ENCODE measurements around the gene CASP9.
"Not testable (repeated sequence)": the region's sequence is repeated elsewhere in the genome, so short reads cannot be mapped to it uniquely, and the experiment has no call there.

The CASP9 gene

DNA sequence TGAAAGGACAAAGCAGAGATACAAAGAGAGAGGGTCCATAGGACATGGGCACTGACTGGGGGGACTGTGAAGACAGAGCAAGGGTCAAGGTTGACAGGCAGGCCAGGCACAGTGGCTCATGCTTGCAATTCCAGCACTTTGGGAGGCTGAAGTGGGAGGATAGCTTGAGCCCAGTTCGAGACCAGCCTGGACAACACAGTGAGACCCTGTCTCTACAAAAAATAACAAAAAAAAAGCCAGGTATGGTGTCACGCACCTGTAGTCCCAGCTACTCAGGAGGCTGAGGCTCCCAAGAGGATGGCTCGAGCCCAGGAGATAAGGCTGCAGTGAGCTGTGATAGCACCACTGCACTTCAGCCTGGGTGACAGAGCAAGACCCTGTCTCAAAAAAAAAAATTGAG lies 4.4 kb downstream of the CASP9 start:
- no peak for TF ChIP-seq CTCF (IDR thresholded peaks at IDR 0.05; ENCODE audit: low read depth, low read length)
- H3K4me3 ChIP-seq (ENCODE audit: low read depth, low read length) = no peak overlapping the region

DNA sequence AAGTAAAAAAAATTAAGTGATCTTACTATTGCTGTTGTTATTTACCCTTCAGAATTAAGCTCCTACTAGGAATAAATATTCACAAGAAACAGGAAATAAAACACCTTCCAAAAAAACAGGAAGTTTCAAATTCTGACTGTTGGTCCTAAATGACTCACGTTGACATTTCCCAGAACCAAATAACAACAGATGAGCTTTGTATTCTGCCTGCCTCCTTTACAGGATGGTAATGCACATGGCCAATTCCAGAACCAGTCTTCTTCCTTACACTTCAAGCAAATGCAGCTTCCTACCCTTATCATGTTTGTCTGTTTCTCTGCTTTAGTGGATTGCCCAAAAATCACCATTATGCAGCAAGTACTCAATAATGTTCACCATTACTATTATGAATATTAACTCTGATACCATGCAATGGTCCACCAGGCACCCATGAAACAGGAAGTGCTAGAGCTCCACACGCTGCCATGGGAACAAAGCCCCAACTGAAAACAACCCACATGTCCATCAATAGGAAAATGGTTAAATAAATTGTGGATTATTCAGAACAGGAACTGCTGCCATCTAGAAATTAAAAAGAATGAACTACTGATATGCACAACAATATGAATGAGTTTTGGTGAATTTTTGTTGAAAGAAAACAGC lies 8.9 kb downstream of the CASP9 start:
- TF ChIP-seq CTCF (IDR thresholded peaks at IDR 0.05; ENCODE audit: low read depth, low read length) = no peak
- no peak overlapping the region for H3K4me3 ChIP-seq (ENCODE audit: low read depth, low read length)

GRCh38 chr1:15514557-15514956 lies 9.5 kb downstream of the CASP9 start:
- H3K4me3 ChIP-seq (ENCODE audit: low read depth, low read length) = not testable (repeated sequence)

DNA sequence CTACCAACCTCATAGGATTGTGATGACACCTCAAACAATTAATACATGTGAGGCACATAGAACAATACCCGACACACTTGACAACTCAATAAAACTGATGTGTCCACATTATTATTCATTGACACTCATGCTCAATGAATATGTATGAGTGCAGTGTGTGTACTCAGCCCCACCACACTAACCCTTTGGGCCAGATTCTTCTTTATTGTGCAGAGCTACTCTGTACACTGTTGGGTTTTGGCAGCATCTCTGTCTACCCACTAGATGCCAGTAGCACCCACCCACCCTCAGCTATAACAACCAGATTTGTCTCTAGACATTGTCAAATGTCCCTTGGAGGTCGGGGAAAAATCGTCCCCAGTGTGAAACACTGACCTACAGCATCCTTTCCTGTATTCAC lies 10.1 kb downstream of the CASP9 start:
- H3K4me3 ChIP-seq (ENCODE audit: low read depth, low read length) = no peak overlapping the region
- TF ChIP-seq CTCF (IDR thresholded peaks at IDR 0.05; ENCODE audit: low read depth, low read length) = no peak

DNA sequence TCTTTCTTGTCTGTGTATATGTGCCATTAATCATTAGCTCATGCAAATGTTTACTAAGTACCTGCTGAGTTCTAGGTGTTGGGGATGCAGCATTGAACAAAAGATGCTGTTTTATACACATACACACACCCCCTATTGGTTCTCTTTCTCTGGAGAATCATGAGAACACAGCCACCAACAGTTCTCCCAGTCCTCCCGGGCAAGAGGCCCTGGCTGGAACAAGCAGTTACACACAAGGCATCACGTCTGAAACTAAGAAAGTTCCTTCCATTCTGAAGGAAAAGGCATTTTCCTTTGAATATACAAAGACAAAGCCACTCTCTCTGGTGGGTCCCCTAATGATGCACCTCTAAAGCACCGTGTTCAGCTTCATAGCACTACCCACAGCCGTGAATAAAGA lies 10.8 kb downstream of the CASP9 start:
- no peak overlapping the region for H3K4me3 ChIP-seq (ENCODE audit: low read depth, low read length)
- TF ChIP-seq CTCF (IDR thresholded peaks at IDR 0.05; ENCODE audit: low read depth, low read length) = no peak

DNA sequence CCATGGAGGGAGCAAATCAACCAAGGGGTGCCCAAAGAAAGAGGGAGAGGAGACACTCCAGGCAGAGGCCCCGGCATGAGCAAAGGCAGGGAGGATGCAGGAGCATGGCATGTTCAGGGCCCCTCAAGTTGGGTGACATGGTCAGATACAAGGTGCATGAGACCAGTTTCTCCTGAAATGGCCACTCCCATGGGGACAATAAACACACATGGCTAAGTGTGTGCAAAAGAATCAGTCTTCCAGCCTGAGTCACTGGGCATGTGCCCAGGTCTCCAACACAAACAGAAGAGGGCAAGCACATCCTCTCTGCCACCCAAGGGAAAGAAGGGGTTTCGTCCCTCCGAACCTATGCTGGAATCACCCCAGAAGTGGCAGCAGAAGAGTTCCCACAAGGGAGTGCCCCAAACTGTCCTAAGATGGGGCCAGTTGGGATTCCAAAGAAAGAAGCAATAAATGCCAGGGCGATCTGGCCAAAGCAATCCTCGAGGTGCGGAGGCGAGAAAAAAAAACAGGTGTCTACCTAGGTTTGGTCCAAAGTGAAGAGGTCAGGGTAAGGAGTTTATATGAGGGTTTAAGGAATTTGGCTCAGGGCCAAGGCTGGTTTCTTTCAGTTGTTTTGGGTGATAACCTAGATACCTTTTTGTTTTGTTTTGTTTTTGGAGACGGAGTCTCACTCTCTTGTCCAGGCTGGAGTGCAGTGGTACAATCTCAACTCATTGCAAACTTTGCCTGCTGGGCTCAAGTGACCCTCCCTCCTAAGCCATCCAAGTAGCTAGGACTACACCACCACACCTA lies 13.2 kb downstream of the CASP9 start:
- no peak for TF ChIP-seq CTCF (IDR thresholded peaks at IDR 0.05; ENCODE audit: low read depth, low read length)
- H3K4me3 ChIP-seq (ENCODE audit: low read depth, low read length) = no peak overlapping the region

DNA sequence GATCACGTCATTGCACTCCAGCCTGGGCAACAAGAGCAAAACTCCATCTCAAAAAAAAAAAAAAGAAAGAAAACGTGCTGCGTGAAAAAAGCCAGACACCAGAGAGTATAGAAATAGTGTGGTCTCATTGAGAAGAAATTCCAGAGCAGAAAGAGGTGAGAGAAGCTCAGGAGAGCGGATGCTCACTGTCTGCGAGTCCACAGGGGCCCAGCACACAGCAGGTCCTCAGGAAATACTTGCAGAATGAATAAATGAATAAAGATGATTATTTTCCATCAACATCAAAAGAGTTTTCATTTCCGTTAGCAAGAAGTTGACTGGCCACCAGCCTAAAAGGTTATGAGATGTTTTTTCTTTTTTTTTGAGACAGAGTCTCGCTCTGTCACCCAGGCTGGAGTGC lies 14.4 kb downstream of the CASP9 start:
- TF ChIP-seq CTCF (IDR thresholded peaks at IDR 0.05; ENCODE audit: low read depth, low read length) = no peak
- no peak overlapping the region for H3K4me3 ChIP-seq (ENCODE audit: low read depth, low read length)

Data from WI38 (cell line).